HG03342 (cell line): ENCODE results near the gene ZNF529.

ENCODE experiments used
- ATAC-seq: cut with Tn5 transposase; IDR thresholded peaks from one replicate; pipeline ENCODE4 v1.9.1; 2021; ENCODE audit warnings: mild to moderate bottlenecking, moderate library complexity; ENCODE audit not compliant: unreplicated experiment

The ZNF529 gene

GRCh38 chr19:36514012-36514612 is 59.0 kb downstream of the ZNF529 start:
- ATAC-seq, result no peak

DNA sequence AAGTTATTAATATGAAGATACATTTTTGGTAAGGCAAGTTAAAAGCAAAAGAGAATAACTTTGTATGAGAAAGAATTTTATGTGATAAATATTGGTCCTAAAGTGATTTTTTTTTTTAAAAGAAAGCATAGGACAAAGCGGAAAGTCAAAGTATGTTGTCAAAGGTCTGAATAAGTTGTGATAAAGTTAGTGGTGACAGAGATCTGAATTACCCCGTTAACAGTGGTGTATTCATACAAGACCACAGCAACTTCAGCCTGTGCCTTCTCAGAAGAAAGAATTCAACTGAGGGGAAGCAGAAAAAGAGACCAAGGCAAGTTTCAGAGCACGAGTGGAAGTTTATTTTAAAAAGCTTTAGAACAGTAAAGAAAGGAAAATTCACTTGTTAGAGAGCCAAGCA is 64.8 kb downstream of the ZNF529 start:
- ATAC-seq, result no peak

DNA sequence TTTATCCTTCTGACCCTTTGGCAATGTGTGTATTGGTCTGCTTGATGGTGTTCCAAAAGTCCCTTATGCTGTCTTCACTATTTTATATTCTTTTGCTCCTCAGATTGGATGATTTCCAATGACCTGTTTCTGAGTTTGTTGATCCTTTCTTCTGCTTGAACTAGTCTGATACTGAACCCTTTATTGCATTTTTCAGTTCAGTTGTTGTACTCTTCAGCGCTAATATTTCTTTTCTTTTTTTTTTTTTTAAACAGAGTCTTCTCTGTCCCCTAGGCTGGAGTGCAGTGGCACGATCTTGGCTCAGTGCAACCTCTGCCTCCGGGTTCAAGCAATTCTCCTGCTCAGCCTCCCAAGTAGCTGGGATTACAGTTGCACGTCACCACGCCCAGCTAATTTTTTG is 71.1 kb downstream of the ZNF529 start:
- no peak for ATAC-seq

GRCh38 chr19:36497001-36497400 is 76.1 kb downstream of the ZNF529 start:
- no peak for ATAC-seq
